NOMO-1 (cell line): Measurements from ENCODE around the gene ISLR2.

Experiments
- DNase-seq, 2 experiments: peaks; one replicate each; lab custom pipeline; 2025; ENCODE audit not compliant: unreplicated experiment in 2 of 2; lab: John Stamatoyannopoulos, UW

Gene ISLR2

DNA sequence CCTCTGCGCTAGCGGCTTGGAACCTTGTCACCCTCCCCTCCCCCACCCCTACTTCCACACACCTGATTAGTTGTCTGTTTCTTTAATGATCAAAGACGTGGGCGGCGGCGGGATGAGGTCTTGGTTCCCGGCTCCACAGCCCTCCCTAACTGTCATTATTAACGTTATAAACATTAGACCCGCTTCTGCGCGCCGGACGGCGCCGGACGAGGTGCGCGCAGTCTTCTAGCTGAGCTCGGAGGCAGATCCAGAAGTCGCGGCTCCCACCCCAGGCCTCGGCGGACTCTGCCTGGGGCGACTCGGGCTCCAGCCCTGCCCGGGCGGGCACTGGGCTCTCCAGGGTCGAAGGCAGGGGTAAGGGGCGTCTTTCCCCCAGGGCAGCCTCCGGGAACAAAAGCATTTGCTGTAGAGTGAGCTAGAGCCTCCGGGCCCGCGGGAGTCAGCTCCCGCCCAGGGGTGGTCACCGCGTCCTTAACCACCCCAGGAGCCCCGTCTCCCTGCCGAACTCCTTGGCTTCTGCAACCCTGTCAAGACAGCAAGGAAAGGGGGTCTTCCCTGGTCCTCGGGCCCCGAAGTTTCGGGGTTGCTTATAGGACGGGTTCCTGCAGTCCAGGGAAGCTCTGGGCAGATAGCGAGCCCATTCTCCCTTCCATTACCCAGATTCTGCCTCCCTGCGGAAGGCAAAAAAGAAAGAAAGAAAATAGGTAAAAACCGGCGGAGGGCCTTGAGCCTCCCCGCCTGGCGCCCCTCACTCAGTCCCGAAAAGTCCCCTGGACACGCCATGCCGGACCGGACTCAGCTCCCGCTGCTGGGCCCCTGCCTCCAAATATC, 2.2 kb upstream of the ISLR2 start:
- DNase-seq: no peak

DNA sequence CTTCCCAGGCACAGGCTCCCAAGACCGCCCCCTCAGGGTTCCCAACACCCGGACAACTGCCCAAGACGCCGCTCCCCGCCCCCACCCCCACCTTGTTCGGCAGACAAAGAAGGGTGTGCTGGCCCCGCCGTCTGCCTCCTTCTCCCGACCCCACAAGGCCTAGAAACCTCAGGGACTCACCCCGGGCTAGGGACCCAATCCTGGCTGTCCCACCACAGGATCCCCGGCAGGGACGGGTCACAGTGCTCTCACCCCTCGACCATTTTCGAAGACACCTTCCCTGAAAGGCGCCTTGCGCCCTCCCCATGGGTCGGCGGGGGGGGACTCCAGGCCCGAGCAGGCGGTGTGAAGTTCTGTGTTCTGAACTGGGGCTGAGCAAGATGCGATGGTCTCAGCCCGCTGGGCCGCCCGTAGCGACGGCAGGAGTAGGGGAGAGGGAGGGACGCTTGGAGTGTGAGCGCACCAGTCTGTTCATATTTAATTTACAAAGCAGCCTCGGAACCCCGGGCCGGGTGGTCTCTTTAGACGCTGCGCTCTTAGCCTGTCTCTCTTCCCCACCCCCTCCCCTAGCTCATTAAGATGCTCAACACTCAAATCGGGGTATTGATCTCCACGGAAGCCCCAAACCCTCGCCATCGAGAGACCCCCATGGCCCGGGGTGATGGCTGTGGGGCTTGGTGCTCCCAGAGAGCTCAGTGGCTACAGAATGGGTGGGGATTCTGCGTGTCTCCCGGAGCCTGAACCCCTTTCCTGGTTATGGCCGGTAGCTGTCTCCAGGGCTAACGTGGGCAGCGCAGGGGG, 1.4 kb upstream of the ISLR2 start:
- no peak for DNase-seq

DNA sequence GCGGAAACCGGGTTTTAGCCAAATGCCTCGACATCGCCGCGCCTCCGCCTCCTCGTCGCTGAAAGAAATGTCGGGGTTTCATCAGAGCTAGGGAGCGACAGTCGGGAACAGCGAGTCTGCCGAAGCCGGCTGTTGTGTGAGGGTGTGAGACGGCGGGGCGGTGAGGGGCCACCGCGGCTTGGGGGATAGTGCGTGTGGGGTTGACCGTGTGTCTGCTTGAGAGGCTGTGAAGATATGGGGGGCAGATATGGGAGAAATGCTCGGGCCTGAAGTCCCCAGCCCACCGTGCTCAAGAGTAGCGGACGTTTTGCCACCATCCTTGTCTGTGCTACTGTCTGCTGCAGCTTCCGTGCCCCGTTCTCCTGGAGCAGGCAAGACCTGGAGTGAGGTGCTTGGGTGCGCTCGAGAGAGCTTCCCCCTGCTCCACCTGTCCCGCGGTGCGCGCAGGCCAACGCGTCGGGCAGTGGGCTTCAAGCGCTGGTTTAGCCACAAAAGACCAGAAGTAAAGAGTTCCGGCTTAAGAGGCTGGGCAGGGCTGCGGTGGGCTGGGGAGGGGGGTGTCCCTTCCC, 716 bp upstream of the ISLR2 start:
- no peak for DNase-seq

DNA sequence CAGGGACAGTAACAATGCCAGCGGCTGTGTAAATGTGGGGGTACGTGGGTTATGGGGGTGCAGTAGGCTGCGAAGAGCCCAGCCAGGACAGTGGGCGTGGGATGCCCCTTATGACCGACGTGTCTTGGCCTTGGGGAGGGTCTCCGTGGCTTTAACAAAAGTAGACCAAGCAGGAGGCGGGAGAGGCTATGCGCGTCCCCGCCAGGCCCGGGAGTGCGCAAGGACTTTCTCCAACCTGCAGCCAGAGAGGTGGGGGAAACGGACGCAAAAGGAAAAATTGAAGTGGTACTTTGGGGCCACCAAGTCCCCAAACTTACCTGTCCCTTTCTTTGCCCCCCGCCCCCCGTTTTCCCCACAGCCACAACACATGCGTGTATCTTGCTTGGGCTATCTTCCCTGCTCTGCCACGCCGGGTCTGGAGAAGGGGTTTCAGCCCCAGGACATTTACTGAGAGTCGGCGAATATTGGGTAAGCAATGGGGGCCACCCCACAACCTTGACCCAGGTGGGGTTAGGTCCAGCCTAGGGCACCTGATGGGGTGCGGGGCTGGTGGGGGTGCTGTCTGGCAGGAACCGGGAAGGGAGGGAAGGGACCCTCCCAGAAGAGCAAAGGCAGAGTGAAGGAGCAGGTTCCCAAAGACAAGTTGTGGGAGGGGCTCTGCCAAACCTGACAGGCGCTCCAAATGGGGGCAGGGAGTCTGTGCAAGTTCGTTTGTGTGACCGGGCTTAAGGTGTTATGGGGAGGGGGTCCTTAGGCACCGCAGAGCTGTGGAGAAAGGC, 652 bp downstream of the ISLR2 start:
- no peak for DNase-seq

DNA sequence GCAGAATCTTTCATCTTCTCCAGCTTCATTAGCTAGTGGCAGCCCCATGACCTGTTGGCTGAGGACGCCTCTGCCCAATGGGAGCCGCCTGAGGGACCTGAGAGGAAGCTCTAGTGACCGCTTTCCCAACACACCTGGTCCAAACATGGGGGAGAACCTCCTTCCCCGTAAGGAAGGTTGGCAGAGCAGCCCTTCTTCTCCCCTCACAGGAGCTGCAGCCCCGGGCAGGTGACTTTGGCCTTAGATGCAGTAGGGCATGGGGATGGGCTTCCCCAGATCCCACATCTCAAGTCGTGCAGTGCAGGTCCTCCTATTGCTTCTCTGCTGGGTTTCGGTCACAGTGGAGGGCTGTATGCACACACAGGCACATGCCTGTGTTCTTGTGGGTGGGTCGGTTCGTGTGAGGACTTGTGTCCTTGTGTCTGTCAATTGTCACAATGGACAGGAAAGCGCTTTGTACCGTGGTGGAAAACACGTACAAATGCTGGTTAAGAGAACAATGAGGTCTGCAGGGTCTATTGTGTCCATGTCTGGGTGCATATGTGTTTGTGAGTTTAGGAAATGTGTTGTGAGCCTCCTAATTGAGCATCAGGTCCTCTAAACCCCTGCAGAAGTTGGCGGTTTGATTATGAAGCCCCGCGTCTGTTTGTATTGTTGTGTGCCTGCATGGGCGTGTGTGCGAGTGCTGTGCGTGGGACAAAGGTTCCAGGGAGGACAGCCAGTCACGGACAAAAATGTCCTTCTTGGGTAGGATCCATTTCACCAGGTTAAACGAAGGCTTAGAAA, 1.4 kb downstream of the ISLR2 start:
- DNase-seq: no peak

DNA sequence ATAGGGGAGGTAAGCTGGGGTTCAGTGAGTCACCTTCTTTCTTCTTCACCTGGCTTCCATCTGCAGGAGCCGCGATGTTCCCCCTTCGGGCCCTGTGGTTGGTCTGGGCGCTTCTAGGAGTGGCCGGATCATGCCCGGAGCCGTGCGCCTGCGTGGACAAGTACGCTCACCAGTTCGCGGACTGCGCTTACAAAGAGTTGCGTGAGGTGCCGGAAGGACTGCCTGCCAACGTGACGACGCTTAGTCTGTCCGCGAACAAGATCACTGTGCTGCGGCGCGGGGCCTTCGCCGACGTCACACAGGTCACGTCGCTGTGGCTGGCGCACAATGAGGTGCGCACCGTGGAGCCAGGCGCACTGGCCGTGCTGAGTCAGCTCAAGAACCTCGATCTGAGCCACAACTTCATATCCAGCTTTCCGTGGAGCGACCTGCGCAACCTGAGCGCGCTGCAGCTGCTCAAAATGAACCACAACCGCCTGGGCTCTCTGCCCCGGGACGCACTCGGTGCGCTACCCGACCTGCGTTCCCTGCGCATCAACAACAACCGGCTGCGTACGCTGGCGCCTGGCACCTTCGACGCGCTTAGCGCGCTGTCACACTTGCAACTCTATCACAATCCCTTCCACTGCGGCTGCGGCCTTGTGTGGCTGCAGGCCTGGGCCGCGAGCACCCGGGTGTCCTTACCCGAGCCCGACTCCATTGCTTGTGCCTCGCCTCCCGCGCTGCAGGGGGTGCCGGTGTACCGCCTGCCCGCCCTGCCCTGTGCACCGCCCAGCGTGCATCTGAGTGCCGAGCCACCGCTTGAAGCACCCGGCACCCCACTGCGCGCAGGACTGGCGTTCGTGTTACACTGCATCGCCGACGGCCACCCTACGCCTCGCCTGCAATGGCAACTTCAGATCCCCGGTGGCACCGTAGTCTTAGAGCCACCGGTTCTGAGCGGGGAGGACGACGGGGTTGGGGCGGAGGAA, 2.6 kb downstream of the ISLR2 start:
- no peak for DNase-seq

DNA sequence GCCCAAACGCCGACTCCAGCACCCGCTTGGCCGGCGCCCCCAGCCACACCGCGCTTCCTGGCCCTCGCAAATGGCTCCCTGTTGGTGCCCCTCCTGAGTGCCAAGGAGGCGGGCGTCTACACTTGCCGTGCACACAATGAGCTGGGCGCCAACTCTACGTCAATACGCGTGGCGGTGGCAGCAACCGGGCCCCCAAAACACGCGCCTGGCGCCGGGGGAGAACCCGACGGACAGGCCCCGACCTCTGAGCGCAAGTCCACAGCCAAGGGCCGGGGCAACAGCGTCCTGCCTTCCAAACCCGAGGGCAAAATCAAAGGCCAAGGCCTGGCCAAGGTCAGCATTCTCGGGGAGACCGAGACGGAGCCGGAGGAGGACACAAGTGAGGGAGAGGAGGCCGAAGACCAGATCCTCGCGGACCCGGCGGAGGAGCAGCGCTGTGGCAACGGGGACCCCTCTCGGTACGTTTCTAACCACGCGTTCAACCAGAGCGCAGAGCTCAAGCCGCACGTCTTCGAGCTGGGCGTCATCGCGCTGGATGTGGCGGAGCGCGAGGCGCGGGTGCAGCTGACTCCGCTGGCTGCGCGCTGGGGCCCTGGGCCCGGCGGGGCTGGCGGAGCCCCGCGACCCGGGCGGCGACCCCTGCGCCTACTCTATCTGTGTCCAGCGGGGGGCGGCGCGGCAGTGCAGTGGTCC, 3.5 kb downstream of the ISLR2 start:
- DNase-seq: no peak

DNA sequence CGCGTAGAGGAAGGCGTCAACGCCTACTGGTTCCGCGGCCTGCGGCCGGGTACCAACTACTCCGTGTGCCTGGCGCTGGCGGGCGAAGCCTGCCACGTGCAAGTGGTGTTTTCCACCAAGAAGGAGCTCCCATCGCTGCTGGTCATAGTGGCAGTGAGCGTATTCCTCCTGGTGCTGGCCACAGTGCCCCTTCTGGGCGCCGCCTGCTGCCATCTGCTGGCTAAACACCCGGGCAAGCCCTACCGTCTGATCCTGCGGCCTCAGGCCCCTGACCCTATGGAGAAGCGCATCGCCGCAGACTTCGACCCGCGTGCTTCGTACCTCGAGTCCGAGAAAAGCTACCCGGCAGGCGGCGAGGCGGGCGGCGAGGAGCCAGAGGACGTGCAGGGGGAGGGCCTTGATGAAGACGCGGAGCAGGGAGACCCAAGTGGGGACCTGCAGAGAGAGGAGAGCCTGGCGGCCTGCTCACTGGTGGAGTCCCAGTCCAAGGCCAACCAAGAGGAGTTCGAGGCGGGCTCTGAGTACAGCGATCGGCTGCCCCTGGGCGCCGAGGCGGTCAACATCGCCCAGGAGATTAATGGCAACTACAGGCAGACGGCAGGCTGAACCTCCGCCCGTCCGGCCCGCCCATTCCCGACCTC, 4.1 kb downstream of the ISLR2 start:
- no peak for DNase-seq

DNA sequence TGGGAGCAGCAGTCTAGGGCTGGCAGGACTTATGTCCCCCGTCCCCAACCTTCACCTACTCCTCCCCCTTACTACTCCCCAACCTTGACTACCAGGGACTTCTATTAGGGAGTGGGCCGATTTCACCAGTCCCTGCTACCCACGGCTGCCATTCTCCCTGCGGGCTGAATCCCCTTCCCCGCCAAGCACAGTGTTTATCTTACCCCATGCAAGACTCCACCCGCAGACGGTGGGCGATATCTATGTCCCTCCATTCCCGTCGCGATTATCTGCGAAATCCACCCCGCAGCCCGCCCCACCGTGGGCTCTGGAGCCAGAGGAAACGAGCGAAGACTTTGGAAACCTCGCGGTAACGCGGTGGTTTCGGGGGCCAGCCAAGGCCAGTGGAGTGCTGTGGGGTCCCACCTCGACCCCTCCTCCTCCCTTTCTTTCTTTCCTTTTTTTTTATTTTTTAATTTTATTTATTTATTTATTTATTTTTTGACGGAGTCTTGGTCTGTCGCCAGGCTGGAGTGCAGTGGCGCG, 4.7 kb downstream of the ISLR2 start:
- DNase-seq: no peak

DNA sequence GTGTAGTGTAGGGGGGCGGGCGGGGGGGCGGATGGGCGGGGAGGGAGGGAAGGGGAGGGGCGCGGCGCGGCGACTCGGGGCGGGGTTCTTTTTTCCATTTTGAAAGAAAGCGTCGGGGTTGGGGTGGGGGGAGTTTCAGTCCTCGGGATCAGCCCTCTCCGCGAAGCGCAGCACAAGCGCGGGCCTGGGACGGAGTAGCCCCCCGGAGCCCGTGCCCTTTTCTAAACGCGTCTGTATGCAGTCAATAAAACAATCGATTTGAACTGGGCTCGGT, 6.1 kb downstream of the ISLR2 start:
- DNase-seq: no peak

DNA sequence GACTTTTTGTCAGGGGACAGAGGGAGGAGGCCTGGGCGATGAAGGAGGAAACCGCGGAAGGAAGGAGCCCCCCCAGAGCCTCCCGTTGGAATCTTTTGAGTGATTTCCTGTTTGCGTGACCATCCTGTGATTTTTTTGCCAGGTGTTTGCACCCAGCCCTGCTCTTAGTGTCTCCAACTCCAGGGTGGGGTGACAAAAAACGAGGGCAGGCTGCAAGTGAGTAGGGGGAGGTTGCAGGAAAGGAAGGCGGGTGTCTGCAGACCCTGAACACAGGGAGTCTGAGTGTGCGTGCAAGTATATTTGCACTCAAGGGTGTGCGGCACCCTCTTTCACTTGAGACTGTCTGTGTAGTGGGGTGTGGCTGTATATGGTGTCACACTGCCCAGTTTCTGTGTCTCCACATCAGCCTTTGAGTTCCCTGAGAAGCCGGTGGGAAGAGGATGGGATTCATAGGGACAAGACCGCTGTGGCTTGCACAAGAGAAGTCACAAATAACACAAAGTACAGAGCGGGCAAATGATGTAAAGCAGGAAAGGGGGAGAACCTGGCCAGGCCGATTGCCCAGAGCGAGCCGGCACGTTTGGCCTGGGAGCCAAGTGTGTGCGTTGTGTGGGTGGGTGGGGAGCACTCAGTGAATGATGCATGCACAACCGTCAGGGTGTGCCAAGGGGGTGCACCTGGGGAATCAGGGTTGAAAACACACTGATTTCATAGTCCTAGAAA, 6.6 kb downstream of the ISLR2 start:
- DNase-seq: no peak

DNA sequence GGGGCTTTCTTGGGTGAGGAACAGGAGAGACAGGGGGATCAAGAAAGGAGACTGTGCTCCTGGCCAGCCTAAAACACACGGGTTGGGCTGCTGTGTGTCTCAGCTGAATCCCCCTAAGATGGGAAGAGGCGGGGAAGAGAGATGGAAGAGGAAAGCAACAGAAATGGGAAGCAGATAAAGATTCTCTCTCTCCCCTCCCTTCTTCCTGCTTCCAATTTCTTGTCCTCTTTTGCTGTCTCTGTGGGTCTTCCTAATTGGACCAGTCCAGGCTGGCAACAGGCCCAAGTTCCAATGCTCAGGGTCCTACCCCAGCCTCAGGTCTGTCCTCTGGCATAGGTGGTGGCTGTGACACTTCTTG, 7.1 kb downstream of the ISLR2 start:
- no peak for DNase-seq

DNA sequence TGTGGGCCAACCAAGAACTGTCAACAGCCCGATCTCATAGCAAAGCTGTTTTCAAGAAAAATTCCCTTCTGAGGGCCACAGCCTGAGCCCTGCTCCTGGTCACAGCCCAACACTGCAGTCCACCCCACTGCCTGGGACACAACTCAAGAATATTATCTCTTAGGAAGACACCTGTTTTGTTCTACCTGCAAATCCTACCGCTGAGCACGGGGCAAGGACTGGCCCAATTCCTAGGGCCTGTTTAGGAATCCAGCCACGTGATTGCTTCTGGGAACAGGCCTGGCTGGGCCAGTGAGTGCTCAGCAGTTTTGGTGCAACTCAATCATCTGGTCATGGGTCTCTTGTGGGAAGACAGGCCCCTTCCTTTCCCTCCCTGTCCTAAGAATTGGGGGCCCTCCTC, 8.3 kb downstream of the ISLR2 start:
- DNase-seq: no peak

DNA sequence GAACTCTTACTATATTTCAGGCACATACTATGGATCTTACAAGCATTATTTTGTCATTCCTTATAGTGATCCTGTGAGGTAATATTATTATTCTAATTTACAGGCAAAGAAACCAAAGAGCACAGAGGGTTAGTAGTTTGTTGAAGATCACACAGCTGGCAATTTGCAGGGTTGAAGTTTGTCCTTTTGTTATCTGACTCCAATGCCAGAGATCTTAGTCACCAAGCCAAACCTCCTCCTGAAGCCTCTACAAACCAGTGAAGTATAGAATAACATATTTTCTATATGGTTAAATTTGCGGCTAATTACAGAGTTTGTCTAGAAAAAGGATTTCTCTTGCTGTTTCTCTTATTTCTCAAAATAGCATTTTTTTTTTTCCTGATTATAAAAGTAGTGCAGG, 11.2 kb downstream of the ISLR2 start:
- no peak for DNase-seq

DNA sequence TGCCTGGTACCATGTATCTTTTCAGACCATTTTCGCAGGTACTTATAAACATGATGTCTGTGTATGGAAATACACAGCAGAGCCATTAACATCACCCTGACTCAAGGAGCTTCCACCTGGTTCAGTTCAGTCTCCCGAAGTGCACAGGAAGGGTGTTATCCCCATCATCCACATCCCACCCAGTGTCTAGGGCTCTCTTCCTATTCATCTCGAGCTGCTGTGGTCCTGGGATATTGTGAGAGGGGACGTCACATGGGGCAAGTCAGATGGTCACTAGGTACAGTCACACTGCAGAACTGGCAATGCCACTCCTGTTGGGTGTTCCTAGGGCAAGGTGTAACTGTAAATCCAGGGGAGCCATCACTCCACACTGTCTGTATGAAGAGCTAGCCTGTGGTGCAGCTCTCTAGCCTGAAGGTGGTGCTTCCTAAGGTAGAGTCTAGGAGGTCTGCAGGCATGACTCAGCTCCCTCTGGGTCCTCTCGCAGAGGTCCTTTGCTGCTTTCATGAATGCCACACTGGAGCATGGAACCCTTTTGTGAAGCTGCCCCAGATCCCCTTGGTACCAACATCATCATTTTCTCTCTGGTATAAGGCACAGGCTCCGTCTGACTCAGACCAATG, 13.9 kb downstream of the ISLR2 start:
- no peak for DNase-seq

DNA sequence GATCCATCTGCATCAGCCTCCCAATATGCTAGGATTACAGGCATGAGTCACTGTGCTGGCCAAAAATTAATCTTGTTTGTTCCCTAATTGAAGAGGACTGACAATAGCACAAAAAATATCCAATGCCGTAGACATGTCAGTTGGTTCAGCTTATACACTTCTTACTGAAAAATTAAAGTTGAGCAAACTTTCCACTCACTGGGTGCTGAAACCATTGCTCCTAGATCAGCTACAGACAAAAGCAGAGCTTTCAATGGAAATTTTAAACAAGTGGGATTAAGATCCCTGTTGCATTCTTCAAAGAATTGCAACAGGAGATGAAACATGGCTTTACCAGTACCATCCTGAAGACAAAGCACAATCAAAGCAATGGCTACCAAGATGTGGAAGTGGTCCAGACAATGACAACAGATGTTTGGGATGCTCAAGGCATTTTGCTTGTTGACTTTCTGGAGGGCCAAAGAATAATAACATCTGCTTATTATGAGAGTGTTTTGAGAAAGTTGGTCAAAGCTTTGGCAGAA, 16.0 kb downstream of the ISLR2 start:
- no peak for DNase-seq

DNA sequence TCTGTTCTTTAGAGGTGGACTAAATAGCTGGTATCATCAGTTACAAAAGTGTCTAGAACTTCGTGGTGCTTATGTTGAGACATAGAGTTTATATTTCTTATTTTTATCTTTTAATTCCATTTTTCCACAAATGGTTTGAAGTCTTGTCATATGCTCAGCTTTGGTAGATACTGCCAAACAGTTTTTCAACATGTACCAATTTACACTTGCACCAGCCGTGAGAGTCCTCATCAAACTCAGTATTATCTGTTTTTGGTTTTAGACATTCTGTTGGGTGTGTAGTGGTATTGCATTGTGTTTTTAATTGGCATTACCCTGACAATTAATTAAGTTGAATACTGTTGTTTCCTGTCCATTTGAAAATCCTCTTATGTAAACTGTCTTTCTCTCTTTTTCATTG, 16.7 kb downstream of the ISLR2 start:
- DNase-seq: no peak
